Head of caudate nucleus (tissue), 42 donors: ENCODE measurements around the gene CCNYL1.

Experiments used
- DNase-seq, 42 donors: peaks; one replicate each; pipeline versions ENCODE4 v3.0.0 to v3.0.0-alpha.2; 2020 to 2021; ENCODE audit warnings: mixed read lengths in 7 of 42
- intact Hi-C: fragments of 100-400 bp; cut with DNase I; formaldehyde crosslinking; loops from one replicate; pipeline ENCODE4 v1.15.0; 2022

The CCNYL1 gene

GRCh38 chr2:207771421-207771820 is 60.0 kb downstream of the CCNYL1 start:
- intact Hi-C loops = loop anchor here (5.0 kb wide), 1 partner anchor 41 kb away; no protein-coding TSS in a partner anchor
- DNase-seq = no peak

DNA sequence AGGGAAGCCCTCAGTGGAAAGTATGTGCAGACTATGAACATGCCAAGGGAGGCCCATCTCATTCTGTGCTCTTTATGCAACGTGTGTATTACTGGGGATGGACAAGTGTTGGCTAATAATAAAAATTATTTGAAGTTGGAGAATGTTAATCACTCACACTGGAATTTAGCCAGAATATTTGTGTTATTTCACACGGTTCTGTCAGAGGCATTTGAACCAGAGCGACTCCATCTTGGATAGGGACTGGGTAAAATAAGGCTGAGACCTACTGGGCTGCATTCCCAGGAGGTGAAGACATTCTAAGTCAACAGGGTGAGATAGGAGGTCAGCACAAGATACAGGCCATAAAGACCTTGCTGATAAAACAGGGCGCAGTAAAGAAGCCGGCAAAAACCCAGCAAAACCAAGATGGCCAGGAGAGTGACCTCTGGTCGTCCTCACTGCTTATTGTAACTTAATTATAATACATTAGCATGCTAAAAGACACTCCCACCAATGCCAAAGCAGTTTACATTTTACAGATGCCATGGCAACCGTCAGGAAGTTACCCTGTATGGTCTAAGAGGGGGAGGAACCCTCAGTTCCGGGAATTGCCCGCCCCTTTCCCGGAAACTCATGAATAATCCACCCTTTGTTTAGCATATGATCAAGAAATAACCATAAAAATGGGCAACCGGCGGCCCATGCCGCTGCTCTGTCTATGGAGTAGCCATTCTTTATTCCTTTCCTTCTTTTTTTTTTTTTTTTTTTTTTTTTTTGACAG is 60.8 kb downstream of the CCNYL1 start:
- peak in 8 of 42 donors; percentile 19 to 70 (median 38) for DNase-seq
- intact Hi-C loops = loop anchor here (5.0 kb wide), 1 partner anchor 40 kb away; no protein-coding TSS in a partner anchor

- intact Hi-C loops = loop anchor here (5.0 kb wide), 1 partner anchor 39 kb away; no protein-coding TSS in a partner anchor
- DNase-seq = no peak
Measured at GRCh38 chr2:207772844-207773205, 61.4 kb downstream of the CCNYL1 start.

GRCh38 chr2:207775473-207775872 is 64.0 kb downstream of the CCNYL1 start:
- no peak for DNase-seq
- intact Hi-C loops = no loop called here

- intact Hi-C loops = no loop called here
- no peak for DNase-seq
Measured at GRCh38 chr2:207777124-207777523, 65.7 kb downstream of the CCNYL1 start.

DNA sequence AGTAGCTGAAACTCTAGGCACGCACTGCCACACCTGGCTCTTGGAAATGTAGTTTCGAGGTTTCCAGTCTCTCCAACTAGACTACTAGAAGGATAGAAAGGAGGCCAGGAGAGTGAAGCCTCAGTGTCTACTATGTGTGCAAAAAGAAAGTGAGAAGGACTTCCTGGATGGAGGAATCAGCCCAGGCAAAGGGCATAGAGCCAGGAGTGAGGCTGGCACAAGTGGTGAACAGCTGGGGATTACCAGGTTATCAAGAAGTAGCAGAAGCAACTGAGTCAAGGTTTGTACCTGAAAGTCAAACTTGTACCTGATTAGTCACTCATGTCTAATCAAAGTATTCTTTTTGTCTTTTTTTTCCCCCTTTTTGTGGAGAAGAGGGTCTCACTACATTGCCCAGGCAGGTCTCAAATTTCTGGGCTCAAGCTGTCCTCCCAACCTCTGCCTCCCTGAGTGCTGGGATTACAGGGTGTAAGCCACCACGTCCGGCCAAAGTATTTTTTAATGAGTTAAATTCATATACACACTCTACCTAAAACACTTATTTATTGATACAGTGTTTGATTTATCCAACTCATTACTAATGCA is 67.0 kb downstream of the CCNYL1 start:
- no peak for DNase-seq
- intact Hi-C loops = no loop called here

DNA sequence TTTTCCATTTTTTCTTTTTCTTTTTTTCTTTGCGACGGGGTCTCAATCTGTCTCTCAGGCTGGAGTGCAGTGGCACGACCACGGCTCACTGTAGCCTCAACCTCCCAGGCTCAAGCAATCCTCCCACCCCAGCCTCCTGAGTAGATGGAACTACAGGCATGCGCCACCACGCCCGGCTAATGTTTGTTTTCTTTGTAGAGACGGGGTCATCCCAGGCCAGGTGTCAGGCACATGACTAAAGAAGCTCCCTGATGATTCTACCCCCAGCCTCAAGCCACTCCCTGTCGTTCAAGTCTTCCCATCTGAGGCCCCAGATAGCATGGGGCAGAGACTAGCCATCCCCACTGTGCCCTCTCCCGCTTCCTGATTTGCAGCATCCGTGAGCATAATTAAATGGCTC is 68.1 kb downstream of the CCNYL1 start:
- intact Hi-C loops = no loop called here
- DNase-seq = peak in 1 of 42 donors; percentile 23

GRCh38 chr2:207782238-207783030 is 71.0 kb downstream of the CCNYL1 start:
- DNase-seq = peak in 1 of 42 donors; percentile 11
- intact Hi-C loops = no loop called here

DNA sequence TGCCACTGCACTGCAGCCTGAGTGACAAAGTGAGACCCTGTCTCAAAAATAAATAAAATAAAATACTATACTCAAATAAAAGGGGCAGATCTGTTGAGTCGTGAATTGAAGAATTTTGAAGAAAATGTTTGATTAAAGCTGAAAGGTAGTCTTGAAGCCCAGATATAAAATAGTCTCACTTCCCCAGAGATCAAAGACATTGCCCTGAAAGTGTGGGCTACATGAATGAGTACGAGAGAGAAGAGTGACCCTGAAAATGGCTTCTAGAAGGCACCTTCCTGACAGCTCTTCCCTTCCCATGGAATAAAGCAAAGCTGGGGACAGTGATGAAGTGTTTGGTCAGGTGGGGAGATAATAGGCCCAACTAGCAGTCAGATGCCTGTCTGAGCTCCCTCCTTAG is 72.1 kb downstream of the CCNYL1 start:
- DNase-seq = no peak
- intact Hi-C loops = no loop called here

DNA sequence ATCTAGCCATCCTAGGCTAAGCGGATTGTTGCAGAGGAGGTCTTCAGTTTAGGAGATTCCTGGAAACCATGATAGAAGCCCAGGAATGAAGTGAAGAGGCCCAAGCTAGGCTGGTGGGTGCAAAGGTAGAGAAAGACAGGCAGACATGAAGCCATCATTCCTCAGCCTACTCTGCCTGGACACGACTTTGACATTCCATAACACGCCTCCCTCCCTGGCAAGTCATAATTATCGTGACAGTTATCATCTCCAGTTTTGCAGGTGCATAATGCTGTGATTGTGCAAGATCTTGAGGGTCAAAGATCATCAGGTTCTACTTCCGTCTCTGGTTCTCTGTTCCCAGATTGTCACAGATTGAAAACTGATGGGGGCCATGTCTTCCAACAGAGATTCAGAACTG is 73.5 kb downstream of the CCNYL1 start:
- no peak for DNase-seq
- intact Hi-C loops = no loop called here

DNA sequence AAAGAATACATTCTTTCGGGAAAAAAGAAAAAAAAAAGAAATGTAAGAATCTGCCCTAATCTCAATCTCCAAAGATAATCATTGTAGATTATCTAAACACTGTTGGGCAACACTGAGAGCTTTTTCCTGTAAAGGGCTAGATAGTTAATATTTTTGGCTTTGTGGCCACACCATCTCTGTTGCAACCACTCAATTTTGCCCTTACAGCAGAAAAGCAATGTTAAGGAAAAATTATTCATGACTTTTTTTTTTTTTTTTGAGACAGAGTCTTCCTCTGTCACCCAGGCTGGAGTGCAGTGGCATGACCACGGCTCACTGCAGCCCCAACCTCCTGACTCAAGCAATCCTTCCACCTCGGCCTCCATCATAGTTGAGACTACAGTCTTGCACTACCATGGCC is 75.6 kb downstream of the CCNYL1 start:
- DNase-seq = no peak
- intact Hi-C loops = no loop called here

DNA sequence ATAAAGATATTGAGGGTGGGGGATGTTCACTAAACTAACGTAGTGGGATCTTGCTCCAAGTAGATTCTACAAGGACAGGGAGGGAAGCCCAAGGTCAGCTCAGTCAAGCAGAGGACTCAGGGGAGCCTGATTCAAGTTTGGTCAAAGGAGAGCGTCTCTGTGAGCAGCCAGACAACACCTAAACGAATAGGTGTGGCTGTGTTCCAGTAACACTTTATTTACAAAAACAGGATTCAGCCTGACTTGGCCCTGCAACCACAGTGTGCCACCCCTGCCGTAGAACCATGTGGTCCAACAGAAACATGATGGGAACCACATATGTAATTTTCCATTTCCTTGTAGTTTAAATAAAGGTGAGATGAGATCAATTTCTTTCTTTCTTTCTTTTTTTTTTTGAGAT is 76.4 kb downstream of the CCNYL1 start:
- DNase-seq = no peak
- intact Hi-C loops = no loop called here

GRCh38 chr2:207790898-207791297 is 79.5 kb downstream of the CCNYL1 start:
- no peak for DNase-seq
- intact Hi-C loops = no loop called here

GRCh38 chr2:207791579-207792243 is 80.3 kb downstream of the CCNYL1 start:
- DNase-seq = no peak
- intact Hi-C loops = no loop called here

GRCh38 chr2:207792244-207792785 is 80.9 kb downstream of the CCNYL1 start:
- intact Hi-C loops = no loop called here
- DNase-seq = no peak

- intact Hi-C loops = no loop called here
- DNase-seq = no peak
Measured at GRCh38 chr2:207796585-207797350, 85.3 kb downstream of the CCNYL1 start.

DNA sequence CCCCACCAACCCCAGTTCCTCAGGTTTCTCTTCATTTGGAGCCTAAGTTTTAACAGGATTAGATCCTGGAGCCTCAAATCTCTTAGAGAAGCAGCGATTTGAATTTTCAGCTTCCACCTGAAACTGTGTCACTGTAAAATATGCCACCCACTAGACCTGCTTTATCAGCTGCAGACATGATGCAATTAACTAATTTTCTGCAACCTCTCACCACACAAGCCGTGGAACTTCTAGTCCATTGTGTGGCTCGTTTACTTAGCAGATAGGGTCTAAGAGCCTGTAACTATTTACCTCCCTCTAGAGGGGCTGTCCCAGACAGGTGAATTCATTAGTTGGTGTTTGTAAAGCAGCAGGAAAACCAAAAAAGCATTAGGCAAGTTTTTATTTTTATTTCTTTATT is 89.8 kb downstream of the CCNYL1 start:
- DNase-seq = peak in 3 of 42 donors; percentile 25 to 52 (median 30)
- intact Hi-C loops = no loop called here

- intact Hi-C loops = no loop called here
- DNase-seq = no peak
Measured at GRCh38 chr2:207802650-207803049, 91.2 kb downstream of the CCNYL1 start.
